ENCODE measurements around the gene IL17D. TPM values are rescaled to one million over a fixed set of nuclear protein-coding genes. Genes with fewer than 3 reads are reported as not detected.

Gene IL17D
- total and polyA plus RNA-seq, 10 of the 15 experiments (the other 5 are each of a cell fraction or from before 2014, with no cell fraction given): 0.03 to 1.6 (median 0.33) TPM

DNA sequence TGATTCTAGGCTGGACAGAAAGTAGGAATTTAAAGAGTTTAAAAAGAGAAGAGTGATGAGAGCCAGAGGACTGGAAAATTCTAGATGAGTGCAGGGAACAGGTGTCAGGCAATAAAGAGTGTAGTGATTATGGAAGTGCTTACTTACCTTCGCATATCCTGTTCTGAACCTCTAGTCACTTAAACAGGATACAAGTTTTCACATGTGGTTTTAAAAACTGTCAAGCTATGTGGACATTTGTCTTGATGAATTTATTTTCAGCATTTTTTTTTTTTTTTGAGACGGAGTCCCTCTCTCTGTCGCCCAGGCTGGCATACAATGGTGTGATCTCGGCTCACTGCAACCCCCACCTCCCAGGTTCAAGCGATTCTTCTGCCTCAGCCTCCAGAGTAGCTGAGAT lies 34.3 kb upstream of the IL17D start:
- H3K4me1 ChIP-seq (ENCODE audit: control insufficient read depth, insufficient read depth, low read length): no peaks in the 10 kb centered on the region
- no peaks in the 10 kb centered on the region for H4K20me1 ChIP-seq (ENCODE audit: control insufficient read depth, insufficient read depth)
- no TSS peak for BruUV-seq (replicated peaks)
- ChIA-PET SMC1A (ENCODE audit: uncharacterized antibody, unreplicated experiment) (no interaction called here), RAD21 (ENCODE audit: unreplicated experiment) (no interaction called here), CTCF (interaction anchor here (0.6 to 1.5 kb wide), 2 partner anchors 8 to 15 kb away, joined by 4 read pairs; no protein-coding TSS in a partner anchor), POLR2A (interaction anchor here (0.6 kb wide), 1 partner anchor 179 kb away, joined by 3 read pairs; no protein-coding TSS in a partner anchor)
- no peaks in the 10 kb centered on the region for H3K27me3 ChIP-seq (replicated peaks in 1 of 2; ENCODE audit: control insufficient read depth in 2 of 2, insufficient read depth in 2 of 2, low read length in 1 of 2)
- H3K4me2 ChIP-seq (ENCODE audit: control insufficient read depth, insufficient read depth): no peak overlapping the region
- H2AFZ ChIP-seq (ENCODE audit: control insufficient read depth, low read depth, low read length): no peak overlapping the region
- no peak overlapping the region for H3K4me3 ChIP-seq
- DNase-seq (ENCODE audit: low read depth, low spot score) (peak; percentile 1), FAIRE-seq (no peak), ATAC-seq (peak; percentile 65)
- no peak overlapping the region for H3K27ac ChIP-seq (ENCODE audit: control insufficient read depth, insufficient read depth)
- H3K9me3 ChIP-seq (replicated peaks; ENCODE audit: control insufficient read depth, insufficient read depth, low read length): no peaks in the 10 kb centered on the region
- no peaks in the 10 kb centered on the region for H3K36me3 ChIP-seq (ENCODE audit: control insufficient read depth in 2 of 2, insufficient read depth in 2 of 2, low read length in 1 of 2)
- H3K9ac ChIP-seq (ENCODE audit: control insufficient read depth, insufficient read depth, low read length): no peak overlapping the region
- in situ Hi-C loops (cut with MboI): no loop called here
- 94% methylated on average over 5 of the region's 5 CpGs for WGBS (ENCODE audit: insufficient coverage, insufficient replicate concordance, low lambda C conversion rate, missing lambda C conversion rate)
- intact Hi-C loops (cut with micrococcal nuclease; ENCODE audit: unreplicated experiment): no loop called here
- no peaks in the 10 kb centered on the region for H3K79me2 ChIP-seq (ENCODE audit: control insufficient read depth, insufficient read depth, low read length)
- 0 out of 2 replicates have a peak, but pooled peaks have one; percentile 11 for TF ChIP-seq ATF7 (IDR thresholded peaks at IDR 0.05; ENCODE audit: low read depth)
- TF ChIP-seq RUNX3 (IDR thresholded peaks at IDR 0.05; ENCODE audit: low read length): 0 out of 2 replicates have a peak, but pooled peaks have one; percentile 33
- peak; percentile 48; the same call in 1 of the 2 replicates for TF ChIP-seq MTA2 (IDR thresholded peaks at IDR 0.05; ENCODE audit: low read depth)
- TF ChIP-seq, protein P1, sequence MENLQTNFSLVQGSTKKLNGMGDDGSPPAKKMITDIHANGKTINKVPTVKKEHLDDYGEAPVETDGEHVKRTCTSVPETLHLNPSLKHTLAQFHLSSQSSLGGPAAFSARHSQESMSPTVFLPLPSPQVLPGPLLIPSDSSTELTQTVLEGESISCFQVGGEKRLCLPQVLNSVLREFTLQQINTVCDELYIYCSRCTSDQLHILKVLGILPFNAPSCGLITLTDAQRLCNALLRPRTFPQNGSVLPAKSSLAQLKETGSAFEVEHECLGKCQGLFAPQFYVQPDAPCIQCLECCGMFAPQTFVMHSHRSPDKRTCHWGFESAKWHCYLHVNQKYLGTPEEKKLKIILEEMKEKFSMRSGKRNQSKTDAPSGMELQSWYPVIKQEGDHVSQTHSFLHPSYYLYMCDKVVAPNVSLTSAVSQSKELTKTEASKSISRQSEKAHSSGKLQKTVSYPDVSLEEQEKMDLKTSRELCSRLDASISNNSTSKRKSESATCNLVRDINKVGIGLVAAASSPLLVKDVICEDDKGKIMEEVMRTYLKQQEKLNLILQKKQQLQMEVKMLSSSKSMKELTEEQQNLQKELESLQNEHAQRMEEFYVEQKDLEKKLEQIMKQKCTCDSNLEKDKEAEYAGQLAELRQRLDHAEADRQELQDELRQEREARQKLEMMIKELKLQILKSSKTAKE (IDR thresholded peaks at IDR 0.05; ENCODE audit: low read depth, poor library complexity, severe bottlenecking): no peak
- TF ChIP-seq IKZF2 (IDR thresholded peaks at IDR 0.05): peak; percentile 28 to 56; a peak in 2 of 4 replicates

DNA sequence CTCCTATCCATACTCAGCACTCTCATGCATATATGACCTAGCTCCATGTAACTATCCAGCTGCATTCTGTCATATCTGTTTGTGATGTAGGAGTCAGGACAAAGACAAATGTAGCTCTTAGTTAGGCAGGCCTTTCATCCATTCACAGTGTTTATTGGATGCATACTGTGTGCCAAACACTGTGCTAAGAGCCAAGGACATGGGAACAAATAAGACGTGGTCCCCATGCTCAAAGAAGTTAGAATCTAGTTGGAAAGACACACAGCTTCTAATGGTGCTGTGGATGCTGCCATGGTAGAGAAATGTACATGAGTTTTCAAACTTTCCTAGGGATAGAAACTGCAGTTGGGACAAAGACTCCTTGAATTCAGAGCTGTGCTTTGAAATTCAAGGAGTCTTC lies 31.7 kb upstream of the IL17D start:
- WGBS (ENCODE audit: insufficient coverage, insufficient replicate concordance, low lambda C conversion rate, missing lambda C conversion rate): 48% methylated on average over 1 of the region's 1 CpG
- intact Hi-C loops (cut with micrococcal nuclease; ENCODE audit: unreplicated experiment): no loop called here
- no peak overlapping the region for H3K27ac ChIP-seq (ENCODE audit: control insufficient read depth, insufficient read depth)
- ChIA-PET CTCF (interaction anchor here (0.7 kb wide), 1 partner anchor 42 kb away, joined by 3 read pairs; no protein-coding TSS in a partner anchor), RAD21 (ENCODE audit: unreplicated experiment) (no interaction called here), POLR2A (no interaction called here), SMC1A (ENCODE audit: uncharacterized antibody, unreplicated experiment) (interaction anchor here (1.0 kb wide), 1 partner anchor 80 kb away, joined by 3 read pairs; no protein-coding TSS in a partner anchor)
- in situ Hi-C loops (cut with MboI): no loop called here
- H3K4me1 ChIP-seq (ENCODE audit: control insufficient read depth, insufficient read depth, low read length): no peaks in the 10 kb centered on the region
- DNase-seq (ENCODE audit: low read depth, low spot score) (no peak), ATAC-seq (no peak), FAIRE-seq (no peak)
- no peaks in the 10 kb centered on the region for H4K20me1 ChIP-seq (ENCODE audit: control insufficient read depth, insufficient read depth)
- H2AFZ ChIP-seq (ENCODE audit: control insufficient read depth, low read depth, low read length): no peak overlapping the region
- H3K36me3 ChIP-seq (ENCODE audit: control insufficient read depth in 2 of 2, insufficient read depth in 2 of 2, low read length in 1 of 2): no peaks in the 10 kb centered on the region
- H3K4me2 ChIP-seq (ENCODE audit: control insufficient read depth, insufficient read depth): no peak overlapping the region
- no peaks in the 10 kb centered on the region for H3K9me3 ChIP-seq (replicated peaks; ENCODE audit: control insufficient read depth, insufficient read depth, low read length)
- no peaks in the 10 kb centered on the region for H3K27me3 ChIP-seq (replicated peaks in 1 of 2; ENCODE audit: control insufficient read depth in 2 of 2, insufficient read depth in 2 of 2, low read length in 1 of 2)
- H3K4me3 ChIP-seq: no peak overlapping the region
- no peaks in the 10 kb centered on the region for H3K79me2 ChIP-seq (ENCODE audit: control insufficient read depth, insufficient read depth, low read length)
- no peak for TF ChIP-seq ZNF622 (IDR thresholded peaks at IDR 0.05)
- BruUV-seq (replicated peaks): no TSS peak
- no peak overlapping the region for H3K9ac ChIP-seq (ENCODE audit: control insufficient read depth, insufficient read depth, low read length)
